ENCODE results near the gene ST7.

ST7 gene

DNA sequence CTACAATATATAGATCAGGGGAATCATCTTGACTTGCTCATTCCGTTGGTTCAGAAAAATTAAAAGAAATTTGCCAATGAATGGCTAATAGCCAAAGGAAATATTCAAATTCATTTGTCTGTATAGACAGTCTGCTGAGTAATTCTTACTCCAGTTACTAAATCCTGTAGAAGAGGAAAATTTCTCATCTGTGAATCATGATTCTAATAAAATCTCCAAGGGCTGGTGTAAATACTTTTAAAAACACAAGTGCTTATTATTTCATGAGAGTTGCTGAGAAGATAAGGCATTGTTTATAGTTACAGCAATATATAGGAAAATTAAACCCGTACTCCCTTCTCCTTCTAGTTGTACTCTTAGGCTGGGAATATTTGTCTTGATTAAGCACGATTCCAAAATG, 316.6 kb downstream of the ST7 start:
- TF ChIP-seq HDGF (IDR thresholded peaks at IDR 0.05; ENCODE audit: borderline replicate concordance) (no peak), L3MBTL2 (conservative IDR thresholded peaks at IDR 0.05) (no peak), LEF1 (IDR thresholded peaks at IDR 0.05; ENCODE audit: borderline replicate concordance) (no peak), NFRKB (IDR thresholded peaks at IDR 0.05) (no peak), FOXK2 (IDR thresholded peaks at IDR 0.05) (no peak), SP1 (IDR thresholded peaks at IDR 0.05) (no peak), ZNF384 (IDR thresholded peaks at IDR 0.05) (no peak), FOXM1 (IDR thresholded peaks at IDR 0.05; ENCODE audit: borderline replicate concordance) (no peak), BHLHE40 (IDR thresholded peaks at IDR 0.05; ENCODE audit: borderline replicate concordance) (no peak), FOXA1 (IDR thresholded peaks at IDR 0.05) (no peak), SUZ12 (IDR thresholded peaks at IDR 0.05) (no peak), ARNT (IDR thresholded peaks at IDR 0.05) (no peak)
- TF ChIP-seq, protein P1, sequence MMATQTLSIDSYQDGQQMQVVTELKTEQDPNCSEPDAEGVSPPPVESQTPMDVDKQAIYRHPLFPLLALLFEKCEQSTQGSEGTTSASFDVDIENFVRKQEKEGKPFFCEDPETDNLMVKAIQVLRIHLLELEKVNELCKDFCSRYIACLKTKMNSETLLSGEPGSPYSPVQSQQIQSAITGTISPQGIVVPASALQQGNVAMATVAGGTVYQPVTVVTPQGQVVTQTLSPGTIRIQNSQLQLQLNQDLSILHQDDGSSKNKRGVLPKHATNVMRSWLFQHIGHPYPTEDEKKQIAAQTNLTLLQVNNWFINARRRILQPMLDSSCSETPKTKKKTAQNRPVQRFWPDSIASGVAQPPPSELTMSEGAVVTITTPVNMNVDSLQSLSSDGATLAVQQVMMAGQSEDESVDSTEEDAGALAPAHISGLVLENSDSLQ (IDR thresholded peaks at IDR 0.05): no peak
- no peak for DNase-seq (ENCODE audit: extremely low spot score)
- ChIA-PET CTCF (no interaction called here), POLR2A (no interaction called here)

DNA sequence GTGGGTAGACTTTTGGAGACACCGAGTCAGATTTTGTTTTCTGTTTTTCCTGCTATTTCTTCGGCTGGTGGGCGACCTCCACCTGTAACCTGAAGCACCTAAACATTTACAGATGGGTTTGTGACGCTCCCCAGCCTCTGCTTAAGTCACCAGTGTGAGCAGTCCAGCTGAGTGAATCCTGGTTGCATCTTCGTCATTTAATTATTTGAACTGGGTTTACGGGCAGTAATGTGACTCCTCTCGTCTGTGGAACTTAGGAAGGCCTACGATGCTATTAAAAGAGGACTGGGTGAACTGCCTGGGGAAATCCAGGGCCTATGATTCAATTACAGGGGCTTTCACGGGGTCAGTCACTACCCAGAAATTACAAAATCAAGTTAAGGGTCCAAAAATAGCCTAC, 317.1 kb downstream of the ST7 start:
- DNase-seq (ENCODE audit: extremely low spot score): peak; percentile 31
- POLR2A ChIA-PET: no interaction called here

DNA sequence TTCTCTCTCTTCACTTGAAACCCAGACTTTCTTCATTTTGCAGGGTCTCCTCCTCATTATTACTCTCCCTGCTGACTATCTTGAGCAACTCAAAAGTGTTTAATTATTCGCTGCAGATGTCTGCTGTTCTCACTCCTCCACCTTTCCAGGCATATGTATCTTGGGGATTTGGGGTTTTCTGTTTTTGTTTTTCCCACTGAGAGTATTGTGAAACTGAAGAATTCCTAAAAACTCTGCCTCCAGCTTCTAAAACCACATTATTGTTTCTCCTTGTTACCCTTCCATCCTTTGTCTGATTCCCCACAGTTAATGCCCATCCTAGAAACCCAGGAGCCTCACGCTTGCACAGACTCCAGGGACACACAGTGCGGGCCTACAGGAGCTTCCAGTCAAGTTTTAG, 318.3 kb downstream of the ST7 start:
- no peak for DNase-seq (ENCODE audit: extremely low spot score)
- no peak for TF ChIP-seq SP1 (IDR thresholded peaks at IDR 0.05)
- TF ChIP-seq FOXM1 (IDR thresholded peaks at IDR 0.05; ENCODE audit: borderline replicate concordance): no peak
- no peak for TF ChIP-seq SUZ12 (IDR thresholded peaks at IDR 0.05)
- no peak for TF ChIP-seq LEF1 (IDR thresholded peaks at IDR 0.05; ENCODE audit: borderline replicate concordance)
- no peak for TF ChIP-seq CTBP1 (IDR thresholded peaks at IDR 0.05; ENCODE audit: borderline replicate concordance)
- TF ChIP-seq L3MBTL2 (conservative IDR thresholded peaks at IDR 0.05): no peak
- TF ChIP-seq, protein P1 (IDR thresholded peaks at IDR 0.05): no peak
- TF ChIP-seq FOXK2 (IDR thresholded peaks at IDR 0.05): no peak
- TF ChIP-seq FOXA1 (IDR thresholded peaks at IDR 0.05): no peak
- TF ChIP-seq ARNT (IDR thresholded peaks at IDR 0.05): no peak
- no peak for TF ChIP-seq TARDBP (IDR thresholded peaks at IDR 0.05)
- POLR2A ChIA-PET: no interaction called here
- CTCF ChIA-PET: no interaction called here

More for the DNA sequence above, 317.1 kb downstream of the ST7 start:
- CTCF ChIA-PET: no interaction called here
- TF ChIP-seq ARNT (IDR thresholded peaks at IDR 0.05) (no peak), TARDBP (IDR thresholded peaks at IDR 0.05) (no peak), SP1 (IDR thresholded peaks at IDR 0.05) (no peak), HDGF (IDR thresholded peaks at IDR 0.05; ENCODE audit: borderline replicate concordance) (no peak), FOXA1 (IDR thresholded peaks at IDR 0.05) (no peak), ZNF384 (IDR thresholded peaks at IDR 0.05) (no peak), SUZ12 (IDR thresholded peaks at IDR 0.05) (no peak), LEF1 (IDR thresholded peaks at IDR 0.05; ENCODE audit: borderline replicate concordance) (no peak)

DNA sequence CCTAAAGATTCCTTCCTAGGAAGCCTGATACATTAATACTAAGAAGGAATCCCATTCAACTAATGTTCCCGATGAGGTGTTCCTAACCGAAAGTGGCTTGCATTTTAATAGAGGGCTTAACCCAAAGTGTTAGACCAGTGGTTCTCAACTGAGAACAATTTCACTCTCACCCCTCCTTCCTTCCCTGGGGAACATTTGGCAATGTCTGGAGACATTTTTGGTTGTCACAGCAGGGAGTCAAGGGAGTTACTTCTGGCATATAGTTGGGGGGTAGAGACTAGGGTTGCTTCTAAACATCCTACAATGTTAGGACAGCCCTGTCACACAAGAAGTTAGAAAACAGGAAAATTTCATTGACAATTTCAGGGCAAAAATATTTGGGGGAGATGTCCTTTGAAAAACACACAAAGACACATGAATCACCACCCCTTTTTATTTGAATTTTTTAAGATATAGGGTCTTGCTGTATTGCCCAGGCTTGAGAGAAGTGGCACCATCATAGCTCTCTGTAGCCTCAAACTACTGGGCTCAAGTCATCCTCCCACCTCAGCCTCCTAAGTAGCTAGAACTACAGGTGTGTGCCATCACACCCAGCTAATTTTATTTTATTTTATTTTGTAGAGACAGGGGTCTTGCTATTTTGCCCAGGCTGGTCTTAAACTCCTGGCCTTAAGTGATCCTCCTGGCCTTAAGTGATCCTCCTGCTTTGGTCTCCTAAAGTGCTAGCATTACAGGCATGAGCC, 318.9 kb downstream of the ST7 start:
- ChIA-PET POLR2A (no interaction called here), CTCF (no interaction called here)
- TF ChIP-seq FOXM1 (IDR thresholded peaks at IDR 0.05; ENCODE audit: borderline replicate concordance) (no peak), HDGF (IDR thresholded peaks at IDR 0.05; ENCODE audit: borderline replicate concordance) (no peak), SP1 (IDR thresholded peaks at IDR 0.05) (no peak), LEF1 (IDR thresholded peaks at IDR 0.05; ENCODE audit: borderline replicate concordance) (no peak), SUZ12 (IDR thresholded peaks at IDR 0.05) (no peak), CTBP1 (IDR thresholded peaks at IDR 0.05; ENCODE audit: borderline replicate concordance) (no peak), TARDBP (IDR thresholded peaks at IDR 0.05) (no peak), FOXK2 (IDR thresholded peaks at IDR 0.05) (no peak), ELF4 (IDR thresholded peaks at IDR 0.05) (no peak), NFRKB (IDR thresholded peaks at IDR 0.05) (no peak), ZNF384 (IDR thresholded peaks at IDR 0.05) (no peak), BHLHE40 (IDR thresholded peaks at IDR 0.05; ENCODE audit: borderline replicate concordance) (no peak)
- TF ChIP-seq, protein P1 (IDR thresholded peaks at IDR 0.05): no peak
- no peak for DNase-seq (ENCODE audit: extremely low spot score)

DNA sequence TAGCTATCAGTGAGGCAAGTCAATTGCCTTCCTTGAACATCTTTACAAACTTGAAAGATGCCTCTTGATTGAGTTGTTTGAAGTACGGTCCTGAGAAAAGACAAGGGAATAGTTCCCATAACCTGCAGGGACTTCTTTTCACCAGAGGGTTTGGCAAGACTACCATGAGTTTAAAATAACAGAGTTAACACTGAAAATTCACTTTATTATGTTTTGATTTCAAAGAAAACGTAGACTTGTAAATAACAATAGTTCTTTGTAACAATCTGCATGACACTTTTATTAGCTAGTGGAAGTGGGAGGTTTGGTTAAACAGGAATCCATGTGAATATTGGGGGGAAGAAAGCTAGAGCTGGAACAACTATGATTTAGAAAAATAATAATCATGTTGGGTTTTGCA, 320.0 kb downstream of the ST7 start:
- ChIA-PET POLR2A (no interaction called here), CTCF (no interaction called here)
- TF ChIP-seq, protein P1 (IDR thresholded peaks at IDR 0.05): peak; percentile 46; the same call in 1 of the 2 replicates
- TF ChIP-seq SUZ12 (IDR thresholded peaks at IDR 0.05): no peak
- DNase-seq (ENCODE audit: extremely low spot score): no peak

DNA sequence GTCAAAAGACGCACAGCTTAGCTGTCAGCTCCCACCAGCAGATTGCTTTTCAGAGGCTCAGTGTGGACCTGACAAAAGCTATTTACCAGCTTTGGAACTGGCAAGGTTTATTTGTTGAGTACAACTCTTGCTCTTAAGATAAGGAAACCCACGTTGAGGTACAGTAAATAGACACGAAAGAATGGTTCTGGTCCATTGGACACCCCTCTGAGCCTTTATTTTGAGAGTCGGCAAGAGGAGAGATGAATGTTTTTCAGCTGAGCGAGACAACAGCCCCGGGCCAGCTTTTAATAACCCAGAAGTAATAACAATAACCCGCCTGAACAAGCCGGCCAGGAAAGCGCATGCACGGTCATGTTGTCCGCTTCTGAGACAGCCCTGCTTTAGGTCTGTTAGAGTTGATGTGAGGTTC, 320.5 kb downstream of the ST7 start:
- TF ChIP-seq SP1 (IDR thresholded peaks at IDR 0.05): no peak
- no peak for TF ChIP-seq CTBP1 (IDR thresholded peaks at IDR 0.05; ENCODE audit: borderline replicate concordance)
- no peak for TF ChIP-seq FOXK2 (IDR thresholded peaks at IDR 0.05)
- no peak for TF ChIP-seq ZNF384 (IDR thresholded peaks at IDR 0.05)
- TF ChIP-seq TARDBP (IDR thresholded peaks at IDR 0.05): no peak
- TF ChIP-seq BHLHE40 (IDR thresholded peaks at IDR 0.05; ENCODE audit: borderline replicate concordance): no peak
- TF ChIP-seq LEF1 (IDR thresholded peaks at IDR 0.05; ENCODE audit: borderline replicate concordance): no peak
- TF ChIP-seq HDGF (IDR thresholded peaks at IDR 0.05; ENCODE audit: borderline replicate concordance): no peak
- no peak for TF ChIP-seq NFRKB (IDR thresholded peaks at IDR 0.05)
- no peak; the same call in 1 of the 2 replicates for TF ChIP-seq L3MBTL2 (conservative IDR thresholded peaks at IDR 0.05)
- TF ChIP-seq ARNT (IDR thresholded peaks at IDR 0.05): no peak
- TF ChIP-seq SUZ12 (IDR thresholded peaks at IDR 0.05): no peak
- no peak for TF ChIP-seq FOXA1 (IDR thresholded peaks at IDR 0.05)
- TF ChIP-seq, protein P1 (IDR thresholded peaks at IDR 0.05): no peak
- no peak for TF ChIP-seq FOXM1 (IDR thresholded peaks at IDR 0.05; ENCODE audit: borderline replicate concordance)
- no peak for TF ChIP-seq ELF4 (IDR thresholded peaks at IDR 0.05)
- ChIA-PET CTCF (no interaction called here), POLR2A (no interaction called here)
- DNase-seq (ENCODE audit: extremely low spot score): peak; percentile 42

Measured in HEK293T (cell line).